Vagina (tissue), 2 donors: Measurements from ENCODE around the gene TAC4.

ENCODE experiments used
- POLR2A ChIP-seq, 2 donors: fragments of 450-650 bp; IDR thresholded peaks; one replicate each; pipeline ENCODE4 v1.6.1; 2017; ENCODE audit warnings: antibody characterized with exemption in 2 of 2, mild to moderate bottlenecking in 2 of 2, moderate library complexity in 2 of 2
- POLR2AphosphoS5 ChIP-seq, 2 donors: sonication (generic); formaldehyde crosslinking; IDR thresholded peaks; one replicate each; pipeline ENCODE4 v1.9.0; 2017; ENCODE audit warnings: antibody characterized with exemption in 2 of 2, mild to moderate bottlenecking in 2 of 2, low read depth in 1 of 2; ENCODE audit not compliant: insufficient read depth in 1 of 2
- TF ChIP-seq, protein P1 (sequence below), 3 experiments: fragments of 450-650 bp in 2 of 3; fragments of 200-600 bp in 1 of 3; sonication (generic) in 1 of 3; IDR thresholded peaks; one replicate each; pipeline ENCODE4 v1.5.1; 2017 to 2019; ENCODE audit warnings: antibody characterized with exemption in 3 of 3, mild to moderate bottlenecking in 2 of 3, moderate library complexity in 2 of 3

DNA sequence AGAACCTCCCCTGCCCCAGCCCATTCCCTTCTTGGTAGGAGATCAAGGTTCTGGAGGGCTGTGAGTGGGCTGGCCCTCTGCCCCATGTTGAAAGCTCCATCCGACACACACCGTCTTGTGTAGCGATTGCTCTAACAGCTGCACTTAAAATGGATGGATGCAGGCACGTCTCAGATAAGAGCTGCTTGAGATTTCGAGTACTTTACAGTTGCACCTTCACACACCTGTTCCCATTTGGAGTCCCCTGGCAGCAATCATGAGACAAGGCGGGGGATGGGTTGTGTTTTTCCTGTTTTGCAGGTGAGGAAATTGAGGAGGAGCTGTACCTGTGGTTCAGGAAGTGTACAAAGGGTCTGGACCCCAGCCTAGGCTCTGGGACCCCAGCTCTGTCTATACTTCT lies 25.6 kb upstream of the TAC4 start:
- TF ChIP-seq, protein P1, sequence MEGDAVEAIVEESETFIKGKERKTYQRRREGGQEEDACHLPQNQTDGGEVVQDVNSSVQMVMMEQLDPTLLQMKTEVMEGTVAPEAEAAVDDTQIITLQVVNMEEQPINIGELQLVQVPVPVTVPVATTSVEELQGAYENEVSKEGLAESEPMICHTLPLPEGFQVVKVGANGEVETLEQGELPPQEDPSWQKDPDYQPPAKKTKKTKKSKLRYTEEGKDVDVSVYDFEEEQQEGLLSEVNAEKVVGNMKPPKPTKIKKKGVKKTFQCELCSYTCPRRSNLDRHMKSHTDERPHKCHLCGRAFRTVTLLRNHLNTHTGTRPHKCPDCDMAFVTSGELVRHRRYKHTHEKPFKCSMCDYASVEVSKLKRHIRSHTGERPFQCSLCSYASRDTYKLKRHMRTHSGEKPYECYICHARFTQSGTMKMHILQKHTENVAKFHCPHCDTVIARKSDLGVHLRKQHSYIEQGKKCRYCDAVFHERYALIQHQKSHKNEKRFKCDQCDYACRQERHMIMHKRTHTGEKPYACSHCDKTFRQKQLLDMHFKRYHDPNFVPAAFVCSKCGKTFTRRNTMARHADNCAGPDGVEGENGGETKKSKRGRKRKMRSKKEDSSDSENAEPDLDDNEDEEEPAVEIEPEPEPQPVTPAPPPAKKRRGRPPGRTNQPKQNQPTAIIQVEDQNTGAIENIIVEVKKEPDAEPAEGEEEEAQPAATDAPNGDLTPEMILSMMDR (IDR thresholded peaks at IDR 0.05) = no peak
- TF ChIP-seq POLR2A (IDR thresholded peaks at IDR 0.05) = no peak
- TF ChIP-seq POLR2AphosphoS5 (IDR thresholded peaks at IDR 0.05; ENCODE audit: insufficient read depth in 1 of 2, low read depth in 1 of 2) = no peak
